HG02981 (cell line): ENCODE measurements around the gene SLC25A45.

Source experiments
- ATAC-seq: cut with Tn5 transposase; IDR thresholded peaks from one replicate; pipeline ENCODE4 v1.9.1; 2021; ENCODE audit warnings: mild to moderate bottlenecking, moderate library complexity; ENCODE audit not compliant: unreplicated experiment

SLC25A45 gene

GRCh38 chr11:65382033-65382803, at the start of gene SLC25A45:
TSS of gene SLC25A45 (minus strand) at chr11:65382646. CDS start at chr11:65381951, 695 bp downstream.
- peak; percentile 51 for ATAC-seq

- ATAC-seq = no peak
These were observed 49.1 kb upstream of the SLC25A45 start for GRCh38 chr11:65431451-65432099.

- ATAC-seq = no peak
These were observed 48.2 kb upstream of the SLC25A45 start for GRCh38 chr11:65430406-65431217.

GRCh38 chr11:65429724-65430405, 47.4 kb upstream of the SLC25A45 start:
- no peak for ATAC-seq

- ATAC-seq = no peak
These were observed 46.7 kb upstream of the SLC25A45 start for GRCh38 chr11:65429068-65429681.

GRCh38 chr11:65428578-65429067, 46.2 kb upstream of the SLC25A45 start:
- no peak for ATAC-seq

- no peak for ATAC-seq
These were observed 45.5 kb upstream of the SLC25A45 start for GRCh38 chr11:65427691-65428577.

GRCh38 chr11:65426839-65427690, 44.6 kb upstream of the SLC25A45 start:
- no peak for ATAC-seq

GRCh38 chr11:65425971-65426838, 43.8 kb upstream of the SLC25A45 start:
- no peak for ATAC-seq

- no peak for ATAC-seq
These were observed 42.9 kb upstream of the SLC25A45 start for GRCh38 chr11:65425105-65425970.

GRCh38 chr11:65424205-65425104, 42.0 kb upstream of the SLC25A45 start:
- ATAC-seq = no peak

GRCh38 chr11:65423516-65424204, 41.2 kb upstream of the SLC25A45 start:
- ATAC-seq = no peak

- no peak for ATAC-seq
These were observed 40.4 kb upstream of the SLC25A45 start, which contains the start of gene NEAT1 for GRCh38 chr11:65422633-65423515. TSS of gene NEAT1 (plus strand) at chr11:65422798.
